ENCODE results near the gene IRGM. TPM values are rescaled to one million over a fixed set of nuclear protein-coding genes. Genes with fewer than 3 reads are reported as not detected.

The IRGM gene
- 0.06 to 0.37 TPM (median 0.15 TPM) in 3 of 5 replicates, not detected in the others for total RNA-seq (2022; extraction: Qiagen RNA extraction; ENCODE audit: low read depth)

GRCh38 chr5:150846308-150846653 lies at the start of gene IRGM:
Gene IRGM, plus strand, starts transcription at chr5:150846521. Its CDS starts 1,603 bp downstream, at chr5:150848124.

Other genes with a start within 250 kb of the IRGM start
- 20.6 to 28.6 TPM (median 26.2 TPM) in 5 replicates for gene SYNPO, start 205.9 kb upstream of the IRGM start, total RNA-seq (2022; extraction: Qiagen RNA extraction; ENCODE audit: low read depth)
- 0.05 to 0.25 TPM in 2 of 5 replicates, not detected in the others for gene MYOZ3, start 185.3 kb upstream of the IRGM start, total RNA-seq (2022; extraction: Qiagen RNA extraction; ENCODE audit: low read depth)
- gene RBM22, start 145.5 kb upstream of the IRGM start, total RNA-seq (2022; extraction: Qiagen RNA extraction; ENCODE audit: low read depth), result 46.5 to 55.1 TPM (median 47.1 TPM) in 5 replicates
- gene DCTN4, start 87.5 kb upstream of the IRGM start, total RNA-seq (2022; extraction: Qiagen RNA extraction; ENCODE audit: low read depth), result 17.4 to 19.1 TPM (median 18.7 TPM) in 5 replicates
- gene SMIM3, start 67.8 kb upstream of the IRGM start, total RNA-seq (2022; extraction: Qiagen RNA extraction; ENCODE audit: low read depth), result 3.4 to 4.1 TPM (median 4.0 TPM) in 5 replicates
- 1.4 to 2.8 TPM (median 2.5 TPM) in 5 replicates for gene ZNF300, start 58.5 kb downstream of the IRGM start, total RNA-seq (2022; extraction: Qiagen RNA extraction; ENCODE audit: low read depth)
- 14.4 to 20.9 TPM (median 18.1 TPM) in 5 replicates for gene GPX3, start 174.1 kb downstream of the IRGM start, total RNA-seq (2022; extraction: Qiagen RNA extraction; ENCODE audit: low read depth)
- gene TNIP1, start 234.5 kb downstream of the IRGM start, total RNA-seq (2022; extraction: Qiagen RNA extraction; ENCODE audit: low read depth), result 126 to 142 TPM (median 127 TPM) in 5 replicates

Measured in A549 treated with RU486 at 1 μM for 4 hours (cell line).